IMR-90 (cell line): ENCODE results near the gene GNAI2.

Experiments
- CTCF ChIP-seq: conservative IDR thresholded peaks from 2 replicates; pipeline ENCODE4 v1.5.1; 2012; ENCODE audit warnings: mild to moderate bottlenecking, low read depth, low read length, improper control_type of control experiment
- MAZ ChIP-seq: IDR thresholded peaks from 2 replicates; pipeline ENCODE4 v1.6.1; 2012; ENCODE audit warnings: low read depth, mild to moderate bottlenecking, low read length, improper control_type of control experiment, moderate library complexity, borderline replicate concordance
- NFE2L2 ChIP-seq: fragments of 150-350 bp; IDR thresholded peaks from 2 replicates; pipeline ENCODE4 v1.6.1; 2016; ENCODE audit warnings: low read depth, mild to moderate bottlenecking, low read length

- no peak for TF ChIP-seq MAZ
- no peak for TF ChIP-seq CTCF
- TF ChIP-seq NFE2L2, result no peak
Observed at GRCh38 chr3:50275996-50276761, 40.2 kb downstream of the GNAI2 start.
